Mesenchymal stem cell (in vitro differentiated cells and primary cell): Measurements from ENCODE around the gene WNT4.
"Not testable (repeated sequence)": the region's sequence is repeated elsewhere in the genome, so short reads cannot be mapped to it uniquely, and the experiment has no call there.

Source experiments
- DNase-seq: peaks from one replicate; pipeline ENCODE4 v3.0.0-alpha.2; 2013
- H2AFZ ChIP-seq: one replicate; pipeline ENCODE4 v1.6.1; 2013; ENCODE audit warnings: low read depth, mild to moderate bottlenecking, control low read depth, inconsistent platforms, low read length, moderate library complexity
- H2AK5ac ChIP-seq: 2 replicates; pipeline ENCODE4 v1.6.1; 2013; ENCODE audit warnings: low read length, moderate library complexity, mild to moderate bottlenecking, inconsistent platforms; ENCODE audit not compliant: severe bottlenecking
- H2BK120ac ChIP-seq: one replicate; pipeline ENCODE4 v1.6.1; 2013; ENCODE audit warnings: low read depth, mild to moderate bottlenecking, inconsistent platforms, low read length, moderate library complexity
- H2BK12ac ChIP-seq, 2 experiments: one replicate each; pipeline ENCODE4 v1.6.1; 2013; ENCODE audit warnings: inconsistent platforms in 2 of 2, low read length in 2 of 2, mild to moderate bottlenecking in 2 of 2, moderate library complexity in 2 of 2, control low read depth in 1 of 2
- H2BK15ac ChIP-seq: one replicate; pipeline ENCODE4 v1.6.1; 2013; ENCODE audit warnings: mild to moderate bottlenecking, low read depth, inconsistent platforms; ENCODE audit not compliant: poor library complexity, severe bottlenecking
- H2BK5ac ChIP-seq: 2 replicates; pipeline ENCODE4 v1.6.1; 2013; ENCODE audit warnings: low read depth, mild to moderate bottlenecking, low read length, control low read depth, inconsistent platforms; ENCODE audit not compliant: poor library complexity, severe bottlenecking
- H3K14ac ChIP-seq, 2 experiments: one replicate each; pipeline ENCODE4 v1.6.1; 2013; ENCODE audit warnings: inconsistent platforms in 2 of 2, low read length in 2 of 2, control low read depth in 1 of 2, mild to moderate bottlenecking in 1 of 2, moderate library complexity in 1 of 2
- H3K18ac ChIP-seq, 2 experiments: one replicate each; pipeline ENCODE4 v1.6.1; 2013; ENCODE audit warnings: inconsistent platforms in 2 of 2, low read length in 2 of 2, control low read depth in 1 of 2, low read depth in 1 of 2, mild to moderate bottlenecking in 1 of 2
- H3K23ac ChIP-seq, 2 experiments: one replicate each; pipeline ENCODE4 v1.6.1; 2013; ENCODE audit warnings: inconsistent platforms in 2 of 2, low read length in 2 of 2, mild to moderate bottlenecking in 2 of 2, moderate library complexity in 2 of 2, control low read depth in 1 of 2
- H3K27ac ChIP-seq: 2 replicates; pipeline ENCODE4 v1.5.1; 2013; ENCODE audit warnings: mild to moderate bottlenecking, moderate library complexity, low read length, control low read depth, inconsistent platforms; ENCODE audit not compliant: poor library complexity, severe bottlenecking
- H3K27me3 ChIP-seq, 2 experiments: 2 replicates each; pipeline versions ENCODE4 v1.6.1 to v1.7.0; 2013; ENCODE audit warnings: low read length in 2 of 2, mild to moderate bottlenecking in 2 of 2, moderate library complexity in 2 of 2, control low read depth in 1 of 2, inconsistent platforms in 1 of 2; ENCODE audit not compliant: control insufficient read depth in 1 of 2, insufficient read depth in 1 of 2
- H3K36me3 ChIP-seq, 2 experiments: 2 replicates each; pipeline versions ENCODE4 v1.6.1 to v1.7.0; 2013; ENCODE audit warnings: low read length in 2 of 2, control low read depth in 1 of 2, inconsistent platforms in 1 of 2, low read depth in 1 of 2, mild to moderate bottlenecking in 1 of 2; ENCODE audit not compliant: insufficient read depth in 2 of 2, control insufficient read depth in 1 of 2
- H3K4ac ChIP-seq, 2 experiments: one replicate each; pipeline ENCODE4 v1.6.1; 2013; ENCODE audit warnings: inconsistent platforms in 2 of 2, low read length in 2 of 2, mild to moderate bottlenecking in 2 of 2, moderate library complexity in 2 of 2, control low read depth in 1 of 2, low read depth in 1 of 2
- H3K4me1 ChIP-seq: 2 replicates; pipeline ENCODE4 v1.6.1; 2013; ENCODE audit warnings: low read depth, low read length, control low read depth; ENCODE audit not compliant: control insufficient read depth, insufficient read depth
- H3K4me2 ChIP-seq: 2 replicates; pipeline ENCODE4 v1.6.1; 2013; ENCODE audit warnings: low read length, mild to moderate bottlenecking, inconsistent platforms; ENCODE audit not compliant: poor library complexity, severe bottlenecking
- H3K4me3 ChIP-seq, 2 experiments: 2 replicates each; pipeline versions ENCODE4 v1.5.1 to v1.7.0; 2013; ENCODE audit warnings: low read length in 2 of 2, mild to moderate bottlenecking in 2 of 2, control low read depth in 1 of 2, low read depth in 1 of 2; ENCODE audit not compliant: insufficient read depth in 1 of 2
- H3K79me1 ChIP-seq: replicated peaks from 2 replicates; pipeline ENCODE4 v1.6.1; 2013; ENCODE audit warnings: mild to moderate bottlenecking, control low read depth, low read length, inconsistent platforms; ENCODE audit not compliant: poor library complexity, severe bottlenecking
- H3K9ac ChIP-seq: 2 replicates; pipeline ENCODE4 v1.7.0; 2013; ENCODE audit warnings: mild to moderate bottlenecking, low read length, moderate library complexity
- H3K9me3 ChIP-seq: 2 replicates; pipeline ENCODE4 v1.7.0; 2013; ENCODE audit warnings: mild to moderate bottlenecking, low read length; ENCODE audit not compliant: control insufficient read depth
- H4K8ac ChIP-seq: one replicate; pipeline ENCODE4 v1.6.1; 2013; ENCODE audit warnings: inconsistent platforms, mild to moderate bottlenecking, low read length, moderate library complexity
- H4K91ac ChIP-seq: one replicate; pipeline ENCODE4 v1.6.1; 2013; ENCODE audit warnings: mild to moderate bottlenecking, low read length, inconsistent platforms
- WGBS: methylation state at CpG from one replicate; pipeline ENCODE4 v1.1.7; 2013; ENCODE audit warnings: mixed read lengths; 5-methylcytosine and 5-hydroxymethylcytosine counted together

The WNT4 gene

GRCh38 chr1:22093513-22093912 lies 49.4 kb downstream of the WNT4 start:
- Histone ChIP-seq H3K36me3 (peaks cover 10 to 77% of the 10 kb centered on the region in 2 experiments), H3K14ac (no peak overlapping the region), H2BK120ac (no peak overlapping the region), H2AFZ (no peak overlapping the region), H3K79me1 (peaks cover 11% of the 10 kb centered on the region), H3K9me3 (no peaks in the 10 kb centered on the region), H3K4me2 (no peak overlapping the region), H3K18ac (no peak overlapping the region), H3K4me1 (peaks cover 4% of the 10 kb centered on the region), H2BK5ac (no peak overlapping the region), H3K27me3 (no peaks in the 10 kb centered on the region), H4K91ac (no peak overlapping the region), H2BK15ac (no peak overlapping the region), H3K23ac (no peak overlapping the region), H2AK5ac (no peak overlapping the region), H3K4ac (no peak overlapping the region), H3K4me3 (no peak overlapping the region), H3K9ac (no peak overlapping the region), H3K27ac (no peak overlapping the region), H4K8ac (no peak overlapping the region), H2BK12ac (no peak overlapping the region)
- WGBS, result 97% methylated on average over 1 of the region's 1 CpG
- no peak for DNase-seq

GRCh38 chr1:22092026-22092768 lies 50.7 kb downstream of the WNT4 start:
- H3K4me2 ChIP-seq, result not testable (repeated sequence)
- WGBS, result 0% methylated on average over 1 of the region's 3 CpGs

GRCh38 chr1:22090867-22091266 lies 52.0 kb downstream of the WNT4 start:
- WGBS, result 88% methylated on average over 3 of the region's 3 CpGs
- no peak overlapping the region for H4K91ac ChIP-seq
- H3K23ac ChIP-seq, result peak overlapping the region in 1 of 2 experiments; percentile 93
- peaks cover 3 to 80% of the 10 kb centered on the region in 2 experiments for H3K36me3 ChIP-seq
- H3K4ac ChIP-seq, result no peak overlapping the region
- H2BK5ac ChIP-seq, result no peak overlapping the region
- no peaks in the 10 kb centered on the region for H3K27me3 ChIP-seq
- H3K14ac ChIP-seq, result no peak overlapping the region
- no peaks in the 10 kb centered on the region for H3K9me3 ChIP-seq
- H3K4me2 ChIP-seq, result no peak overlapping the region
- DNase-seq, result no peak
- no peak overlapping the region for H2BK120ac ChIP-seq
- no peak overlapping the region for H4K8ac ChIP-seq
- H2AK5ac ChIP-seq, result no peak overlapping the region
- no peak overlapping the region for H2BK15ac ChIP-seq
- no peak overlapping the region for H3K27ac ChIP-seq
- H2BK12ac ChIP-seq, result no peak overlapping the region
- H3K18ac ChIP-seq, result no peak overlapping the region
- no peak overlapping the region for H3K9ac ChIP-seq
- no peak overlapping the region for H2AFZ ChIP-seq
- H3K4me1 ChIP-seq, result peaks cover 4% of the 10 kb centered on the region
- peaks cover 4% of the 10 kb centered on the region for H3K79me1 ChIP-seq
- no peak overlapping the region for H3K4me3 ChIP-seq

More at GRCh38 chr1:22092026-22092768, 50.7 kb downstream of the WNT4 start:
- not testable (repeated sequence) for H2BK120ac ChIP-seq, H3K4ac ChIP-seq, H3K14ac ChIP-seq, H3K27me3 ChIP-seq, H2AK5ac ChIP-seq, H2BK15ac ChIP-seq, H3K4me1 ChIP-seq, H3K9ac ChIP-seq, H3K27ac ChIP-seq, H2BK5ac ChIP-seq, H3K4me3 ChIP-seq, H4K8ac ChIP-seq, H2AFZ ChIP-seq, H3K18ac ChIP-seq, H4K91ac ChIP-seq, H3K9me3 ChIP-seq, H2BK12ac ChIP-seq, H3K79me1 ChIP-seq, H3K23ac ChIP-seq
- peaks cover 9 to 78% of the 10 kb centered on the region in 2 experiments for H3K36me3 ChIP-seq
- DNase-seq, result peak; percentile 67

GRCh38 chr1:22089787-22090186 lies 53.1 kb downstream of the WNT4 start:
- peaks cover under 1% of the 10 kb centered on the region for H3K79me1 ChIP-seq
- H3K9ac ChIP-seq, result peak overlapping the region; percentile 23
- no peak overlapping the region for H2AK5ac ChIP-seq
- H3K27ac ChIP-seq, result peak overlapping the region; percentile 3
- H3K4me1 ChIP-seq, result peaks cover 4% of the 10 kb centered on the region
- H3K18ac ChIP-seq, result no peak overlapping the region
- no peak overlapping the region for H3K4me2 ChIP-seq
- H3K14ac ChIP-seq, result no peak overlapping the region
- no peak overlapping the region for H2BK12ac ChIP-seq
- 35% methylated on average over 4 of the region's 6 CpGs for WGBS
- no peak overlapping the region for H2BK15ac ChIP-seq
- no peak for DNase-seq
- no peak overlapping the region for H3K23ac ChIP-seq
- peaks cover 2 to 81% of the 10 kb centered on the region in 2 experiments for H3K36me3 ChIP-seq
- no peak overlapping the region for H2AFZ ChIP-seq
- no peaks in the 10 kb centered on the region for H3K9me3 ChIP-seq
- H3K4me3 ChIP-seq, result no peak overlapping the region
- H4K8ac ChIP-seq, result no peak overlapping the region
- H3K4ac ChIP-seq, result no peak overlapping the region
- no peaks in the 10 kb centered on the region for H3K27me3 ChIP-seq
- H2BK5ac ChIP-seq, result no peak overlapping the region
- no peak overlapping the region for H4K91ac ChIP-seq
- H2BK120ac ChIP-seq, result no peak overlapping the region
